ENCODE data around the gene C1QTNF1. TPM values are rescaled to one million over a fixed set of nuclear protein-coding genes. Genes with fewer than 3 reads are reported as not detected.
"Not testable (repeated sequence)": the region's sequence is repeated elsewhere in the genome, so short reads cannot be mapped to it uniquely, and the experiment has no call there.

The C1QTNF1 gene
- total RNA-seq, 1 donor from 2014 or later, result 0.26 TPM

DNA sequence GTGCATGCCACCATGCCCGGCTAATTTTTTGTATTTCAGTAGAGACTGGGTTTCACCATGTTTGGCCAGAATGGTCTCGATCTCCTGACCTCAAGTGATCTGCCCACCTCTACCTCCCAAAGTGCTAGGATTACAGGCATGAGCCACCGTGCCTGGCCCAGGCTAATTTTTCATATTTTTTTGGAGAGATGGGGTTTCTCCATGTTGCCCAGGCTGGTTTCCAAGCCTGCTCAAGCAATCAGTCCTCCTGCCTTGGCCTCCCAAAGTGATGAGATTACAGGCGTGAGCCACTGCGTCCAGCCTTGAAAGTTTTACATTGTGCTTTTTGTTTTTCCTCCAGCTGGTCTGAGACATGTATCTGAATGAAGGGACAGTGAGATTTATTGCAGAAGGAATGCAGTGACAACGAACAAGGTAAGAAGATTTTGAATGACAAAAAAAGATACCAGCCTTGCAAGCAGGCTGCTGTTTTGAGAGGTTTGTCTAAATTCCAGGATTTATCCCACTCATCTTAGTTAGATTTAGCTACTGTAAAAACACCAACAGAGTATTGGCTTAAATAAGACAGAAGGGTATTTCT is 47.3 kb downstream of the C1QTNF1 start:
- H3K4me1 Mint-ChIP-seq (ENCODE audit: unreplicated experiment), result peaks cover 8% of the 10 kb centered on the region
- no peaks in the 10 kb centered on the region for H3K36me3 Mint-ChIP-seq (ENCODE audit: low read depth, unreplicated experiment)
- H3K9me3 Mint-ChIP-seq (ENCODE audit: unreplicated experiment), result no peaks in the 10 kb centered on the region
- TF ChIP-seq CTCF (IDR thresholded peaks at IDR 0.05; ENCODE audit: unreplicated experiment), result no peak
- DNase-seq (ENCODE audit: low spot score), result no peak
- no peak overlapping the region for H3K27ac Mint-ChIP-seq (ENCODE audit: unreplicated experiment)
- peaks cover 2% of the 10 kb centered on the region for H3K27me3 Mint-ChIP-seq (ENCODE audit: unreplicated experiment)
- no peak overlapping the region for H3K4me3 Mint-ChIP-seq (ENCODE audit: unreplicated experiment)

GRCh38 chr17:79072544-79072943 is 48.6 kb downstream of the C1QTNF1 start:
- no peak overlapping the region for H3K4me3 Mint-ChIP-seq (ENCODE audit: unreplicated experiment)
- H3K36me3 Mint-ChIP-seq (ENCODE audit: low read depth, unreplicated experiment), result no peaks in the 10 kb centered on the region
- no peaks in the 10 kb centered on the region for H3K9me3 Mint-ChIP-seq (ENCODE audit: unreplicated experiment)
- no peak for DNase-seq (ENCODE audit: low spot score)
- H3K4me1 Mint-ChIP-seq (ENCODE audit: unreplicated experiment), result peaks cover 8% of the 10 kb centered on the region
- peaks cover 2% of the 10 kb centered on the region for H3K27me3 Mint-ChIP-seq (ENCODE audit: unreplicated experiment)
- no peak for TF ChIP-seq CTCF (IDR thresholded peaks at IDR 0.05; ENCODE audit: unreplicated experiment)
- no peak overlapping the region for H3K27ac Mint-ChIP-seq (ENCODE audit: unreplicated experiment)

GRCh38 chr17:79073016-79073705 is 49.2 kb downstream of the C1QTNF1 start:
- DNase-seq (ENCODE audit: low spot score), result no peak
- no peak for TF ChIP-seq CTCF (IDR thresholded peaks at IDR 0.05; ENCODE audit: unreplicated experiment)
- Mint-ChIP-seq H3K9me3 (ENCODE audit: unreplicated experiment) (no peaks in the 10 kb centered on the region), H3K36me3 (ENCODE audit: low read depth, unreplicated experiment) (no peaks in the 10 kb centered on the region), H3K27ac (ENCODE audit: unreplicated experiment) (no peak overlapping the region), H3K4me3 (ENCODE audit: unreplicated experiment) (no peak overlapping the region), H3K4me1 (ENCODE audit: unreplicated experiment) (peaks cover 8% of the 10 kb centered on the region), H3K27me3 (ENCODE audit: unreplicated experiment) (peaks cover 2% of the 10 kb centered on the region)

GRCh38 chr17:79073706-79074088 is 49.7 kb downstream of the C1QTNF1 start:
- Mint-ChIP-seq H3K27me3 (ENCODE audit: unreplicated experiment) (peaks cover 2% of the 10 kb centered on the region), H3K4me3 (ENCODE audit: unreplicated experiment) (no peak overlapping the region), H3K9me3 (ENCODE audit: unreplicated experiment) (no peaks in the 10 kb centered on the region), H3K36me3 (ENCODE audit: low read depth, unreplicated experiment) (no peaks in the 10 kb centered on the region), H3K27ac (ENCODE audit: unreplicated experiment) (no peak overlapping the region), H3K4me1 (ENCODE audit: unreplicated experiment) (peaks cover 8% of the 10 kb centered on the region)
- DNase-seq (ENCODE audit: low spot score), result no peak
- TF ChIP-seq CTCF (IDR thresholded peaks at IDR 0.05; ENCODE audit: unreplicated experiment), result no peak

DNA sequence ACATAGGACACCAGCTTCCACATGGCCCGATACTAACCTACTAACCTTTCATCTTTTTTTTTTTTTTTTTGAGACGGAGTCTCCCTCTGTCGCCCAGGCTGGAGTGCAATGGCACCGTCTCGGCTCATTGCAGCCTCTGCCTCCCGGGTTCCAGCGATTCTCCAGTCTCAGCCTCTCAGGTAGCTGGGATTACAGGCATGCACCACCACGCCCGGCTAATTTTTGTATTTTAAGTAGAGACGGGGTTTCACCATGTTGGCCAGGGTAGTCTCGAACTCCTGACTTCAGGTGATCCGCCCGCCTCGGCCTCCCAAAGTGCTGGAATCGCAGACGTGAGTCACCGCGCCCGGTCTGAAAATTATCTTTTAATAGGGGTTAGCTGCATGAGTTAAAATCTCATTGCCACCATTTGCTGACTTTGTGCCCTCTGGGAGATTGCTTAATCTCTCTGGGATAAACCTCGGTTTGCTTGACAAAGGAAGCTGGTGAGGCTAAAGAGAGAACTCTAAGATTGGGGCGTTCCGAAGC is 50.2 kb downstream of the C1QTNF1 start:
- not testable (repeated sequence) for H3K27ac Mint-ChIP-seq (ENCODE audit: unreplicated experiment); H3K9me3 Mint-ChIP-seq (ENCODE audit: unreplicated experiment); H3K36me3 Mint-ChIP-seq (ENCODE audit: low read depth, unreplicated experiment); DNase-seq (ENCODE audit: low spot score); H3K27me3 Mint-ChIP-seq (ENCODE audit: unreplicated experiment); H3K4me1 Mint-ChIP-seq (ENCODE audit: unreplicated experiment)
- peak overlapping the region; percentile 76 for H3K4me3 Mint-ChIP-seq (ENCODE audit: unreplicated experiment)
